ENCODE measurements around the gene ITPR1.

DNA sequence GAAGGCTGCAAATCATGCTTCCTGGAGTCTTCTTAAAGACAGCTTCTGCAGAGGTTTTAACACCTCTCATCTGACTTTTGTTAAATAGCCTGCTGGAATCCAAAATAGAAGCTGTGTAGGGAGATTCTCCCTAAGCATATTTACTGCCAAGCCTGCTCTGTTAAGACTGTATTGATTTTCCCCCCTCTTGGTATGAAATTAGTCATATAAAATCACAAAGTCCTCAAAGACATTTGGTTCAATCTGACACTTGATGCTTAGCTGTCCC, 94.6 kb downstream of the ITPR1 start:
- no peak for TF ChIP-seq TEAD4 (IDR thresholded peaks at IDR 0.05; ENCODE audit: borderline replicate concordance, insufficient read depth)
- TF ChIP-seq FOXM1 (IDR thresholded peaks at IDR 0.05; ENCODE audit: low read depth), result no peak

All from SK-N-SH (cell line).